IPS-11a (cell line): ENCODE measurements around the gene ATG5.

Source experiments
- H3K4me3 ChIP-seq: one replicate; pipeline ENCODE4 v1.5.1; 2013; ENCODE audit warnings: low read depth, low read length, control low read depth

Gene ATG5

DNA sequence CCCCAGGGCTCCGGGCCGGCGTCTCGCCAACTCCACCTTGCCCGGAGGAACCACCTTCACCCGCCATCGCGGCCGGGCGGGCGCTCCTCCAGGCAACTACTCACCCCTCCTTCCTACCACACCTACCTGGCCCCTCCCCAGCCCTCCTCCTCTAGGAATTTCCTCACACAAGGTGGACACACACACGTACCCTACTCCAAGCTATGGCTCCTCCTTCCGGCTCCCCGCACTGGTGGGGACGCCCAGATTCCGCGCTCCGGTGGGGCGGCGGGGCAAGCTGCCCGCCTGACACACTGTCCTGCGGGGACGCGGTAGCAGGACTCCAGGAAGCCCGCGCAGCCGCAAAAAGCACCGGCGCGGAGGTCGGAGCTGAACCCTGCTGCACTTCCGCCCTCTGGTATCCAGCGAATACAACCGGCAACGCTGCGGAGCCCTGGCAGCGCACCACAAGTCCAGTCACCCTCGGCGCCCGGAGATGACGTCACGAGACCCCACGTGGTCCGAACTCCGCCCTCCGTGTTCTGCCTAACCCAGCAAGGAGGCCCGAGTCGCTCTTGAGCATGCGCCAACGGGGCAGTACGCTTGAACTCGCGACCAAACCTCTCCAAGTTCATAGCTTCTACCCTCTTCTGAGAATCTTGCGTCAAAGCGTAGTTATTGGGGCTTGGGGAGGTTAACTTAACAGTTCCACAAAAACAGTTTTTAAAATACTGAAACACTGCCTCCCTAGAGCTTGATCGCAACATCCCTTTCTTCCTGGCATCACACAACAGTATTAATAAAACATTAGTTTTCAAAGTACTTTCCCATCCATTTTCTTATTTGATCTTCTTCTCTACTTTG, at the start of gene ATG5:
TSS of gene ATG5 (minus strand) at position 425 of the 843 bp plus-strand sequence. CDS start 9,552 bp downstream, outside the sequence.
- peak within 1 kb of the TSS; percentile 93 for H3K4me3 ChIP-seq

DNA sequence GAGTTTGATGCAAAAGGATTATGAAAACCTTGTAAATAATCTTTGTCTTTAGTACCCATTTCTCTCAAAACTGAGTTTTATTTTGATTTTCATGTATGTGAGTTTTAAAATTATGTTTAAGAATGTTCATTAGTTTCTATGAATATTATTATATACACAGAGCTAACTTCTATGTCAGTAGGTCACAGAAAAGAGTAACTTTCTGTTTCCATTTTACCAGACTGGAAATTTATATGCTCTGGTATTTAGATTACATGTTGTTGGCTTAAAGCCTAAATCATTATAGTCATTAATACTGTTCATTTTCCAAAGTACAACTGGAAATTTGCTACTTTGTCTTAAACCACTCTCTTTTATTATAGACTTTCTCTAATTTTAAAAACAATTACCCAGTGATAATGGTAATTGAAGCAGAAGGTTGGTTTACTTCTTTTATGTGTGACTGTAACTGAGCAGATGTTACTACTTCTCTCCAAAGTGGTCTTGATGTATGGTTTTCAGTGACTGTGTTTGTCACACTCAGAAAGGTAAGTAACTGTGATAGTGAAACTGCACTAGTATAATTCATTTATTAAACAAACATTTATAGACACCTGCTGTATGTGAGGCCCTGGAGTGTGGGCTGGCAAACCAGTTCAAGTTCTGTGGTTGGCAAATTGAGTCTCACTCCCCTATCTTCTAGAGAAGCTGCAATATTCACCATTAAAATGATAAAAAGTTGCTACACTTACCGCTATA, 48.1 kb upstream of the ATG5 start:
- no peak overlapping the region for H3K4me3 ChIP-seq

DNA sequence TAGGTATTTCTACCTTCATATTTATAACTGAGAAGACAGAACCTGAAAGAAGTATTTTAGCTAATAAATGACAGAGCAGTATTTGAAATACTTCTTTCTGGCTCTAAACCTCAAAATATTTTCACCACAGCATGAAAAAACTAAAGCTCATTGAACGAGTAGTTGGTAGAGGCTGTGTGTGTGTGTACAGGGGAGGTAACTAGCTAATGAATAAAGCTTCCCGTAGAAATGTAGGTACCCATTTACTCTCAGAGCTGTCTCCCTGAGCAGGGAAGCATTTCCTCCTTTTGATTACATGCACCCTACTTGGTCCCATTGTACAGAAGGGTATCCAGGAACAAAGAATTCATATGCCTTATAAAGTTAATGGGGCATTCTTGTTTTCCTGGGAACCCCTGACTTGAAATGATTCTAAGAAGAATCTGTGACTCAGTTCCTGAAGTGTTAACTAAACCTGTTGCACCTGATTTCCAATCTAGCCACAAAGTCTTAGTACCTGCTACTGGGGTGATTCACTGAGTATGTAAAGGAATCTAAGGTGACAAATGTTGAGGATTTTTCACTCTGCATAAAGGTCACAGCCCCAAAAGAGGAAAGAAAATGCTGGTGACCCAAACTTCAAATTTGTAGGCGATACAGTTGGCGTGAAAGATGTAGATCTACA, 47.4 kb upstream of the ATG5 start:
- no peak overlapping the region for H3K4me3 ChIP-seq

DNA sequence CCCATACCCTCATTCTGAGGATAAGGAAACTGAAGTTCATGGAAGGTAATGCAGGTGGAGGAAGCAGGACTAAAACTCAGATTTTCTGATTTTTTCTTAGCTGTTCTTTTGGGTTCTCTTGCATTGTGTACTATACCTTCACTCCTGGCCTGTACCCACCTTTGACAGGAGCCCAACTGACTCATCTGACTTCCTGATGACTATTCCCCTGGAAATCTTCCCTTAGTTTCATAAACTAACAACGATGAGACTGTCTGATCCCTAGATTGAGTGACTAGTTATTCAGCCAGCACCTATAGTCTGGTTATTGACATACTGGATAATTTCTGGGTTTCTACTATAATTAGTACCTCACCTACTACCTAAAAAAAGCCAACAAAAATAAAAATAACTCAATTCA, 45.1 kb upstream of the ATG5 start:
- H3K4me3 ChIP-seq: no peak overlapping the region

DNA sequence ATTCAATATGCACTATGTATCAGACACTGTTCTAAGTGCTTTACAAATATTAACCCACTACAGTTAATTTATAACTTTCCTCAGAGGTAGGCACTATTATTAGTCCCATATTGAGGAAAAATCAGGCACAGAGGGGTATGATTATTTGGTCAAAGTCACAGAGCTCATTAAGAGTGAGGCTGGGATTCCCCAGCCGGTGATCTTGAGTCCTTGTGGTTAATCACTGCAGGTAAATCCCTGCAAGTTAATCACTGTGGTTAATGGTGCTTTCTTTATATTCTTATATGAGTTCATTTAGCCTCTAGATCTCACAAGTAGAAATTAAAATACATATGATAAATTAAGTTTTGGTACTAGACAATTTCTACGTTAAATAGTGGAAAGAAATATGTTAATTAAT, 44.2 kb upstream of the ATG5 start:
- no peak overlapping the region for H3K4me3 ChIP-seq

DNA sequence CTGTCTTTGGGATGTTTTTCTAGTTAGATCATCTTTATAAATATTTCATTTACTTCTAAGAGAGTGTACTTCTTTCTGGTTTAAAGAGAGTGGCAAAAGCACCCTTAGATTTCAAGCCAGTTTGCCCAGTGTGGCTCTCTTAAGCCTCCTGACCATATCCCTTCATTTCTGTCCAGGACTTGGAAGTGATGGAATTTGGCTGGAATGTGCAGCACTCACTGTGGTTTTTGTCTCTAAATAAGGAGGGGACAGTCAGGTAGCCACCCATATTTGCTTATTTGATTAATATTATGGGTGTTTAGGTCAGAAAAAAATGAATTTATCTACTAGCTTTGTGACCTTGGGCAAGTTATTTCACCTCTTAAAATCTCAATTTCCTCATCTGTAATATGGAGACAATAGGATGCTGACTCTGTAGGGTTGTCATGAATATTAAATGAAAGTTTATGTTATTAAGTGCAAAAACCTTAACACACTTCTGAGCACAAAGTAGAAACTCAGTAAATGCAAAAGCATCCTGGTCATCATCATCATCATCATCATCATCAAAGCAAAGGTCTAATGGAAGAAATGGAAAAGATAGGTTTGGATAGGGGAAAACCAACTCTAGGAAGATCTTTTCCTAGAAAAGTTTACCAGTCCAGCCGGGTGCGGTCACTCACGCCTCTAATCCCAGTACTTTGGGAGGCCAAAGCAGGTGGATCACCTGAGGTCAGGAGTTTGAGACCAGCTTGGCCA, 38.0 kb upstream of the ATG5 start:
- no peak overlapping the region for H3K4me3 ChIP-seq

DNA sequence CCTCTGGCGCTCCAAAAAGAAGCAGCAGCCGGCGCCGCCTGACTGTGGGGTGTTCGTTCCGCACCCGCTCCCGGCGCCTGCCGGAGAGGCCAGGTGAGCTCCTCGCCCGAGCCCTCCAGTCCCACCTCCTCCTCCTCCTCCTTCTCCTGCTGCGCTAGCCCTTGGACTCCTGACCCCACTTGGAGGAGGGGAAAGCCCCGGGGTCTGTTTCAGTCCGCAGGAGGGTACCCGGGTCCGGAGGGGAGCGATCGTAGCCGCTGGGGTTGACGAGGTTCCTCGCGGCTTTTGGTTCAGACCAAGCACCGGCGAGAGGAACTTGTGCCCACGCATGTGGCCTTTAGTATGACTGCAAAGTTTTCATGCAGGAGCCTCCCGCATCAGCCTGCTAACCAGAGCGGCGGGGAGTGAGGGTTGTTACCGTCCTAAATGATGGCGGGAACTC, 35.5 kb upstream of the ATG5 start:
- H3K4me3 ChIP-seq: peak overlapping the region; percentile 68

DNA sequence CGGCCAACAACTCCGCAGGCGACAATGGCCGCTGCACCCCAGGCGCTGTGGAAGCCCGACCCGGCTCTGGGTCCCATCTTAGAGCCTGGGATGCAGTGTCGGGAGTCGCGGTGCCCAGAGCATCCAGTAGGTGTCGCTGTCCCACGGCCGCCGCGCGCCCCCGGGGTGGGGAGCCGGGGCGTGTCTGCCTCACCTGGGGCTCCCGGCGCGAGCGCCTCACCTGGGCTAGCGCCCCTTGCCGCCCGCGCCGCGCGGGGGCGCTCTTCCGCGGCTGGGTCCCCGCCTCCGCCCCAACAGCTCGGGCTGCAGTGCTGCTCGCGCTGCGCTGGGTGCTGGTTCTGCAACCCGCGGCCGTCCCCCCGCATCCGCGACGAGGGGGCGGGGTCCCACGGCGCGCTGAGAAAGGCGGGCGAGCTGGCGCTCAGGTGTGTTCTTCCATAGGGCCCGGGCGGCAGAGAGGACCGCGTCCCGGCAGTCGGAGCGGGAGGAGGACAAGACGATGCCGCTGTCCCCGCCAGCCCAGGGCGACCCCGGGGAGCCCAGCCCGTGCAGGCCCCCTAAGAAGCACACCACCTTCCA, 34.9 kb upstream of the ATG5 start, which contains the start of gene CRYBG1:
TSS of gene CRYBG1 (plus strand) at position 308 of the 579 bp plus-strand sequence. CDS start at position 500, 192 bp downstream.
- H3K4me3 ChIP-seq: peak within 1 kb of the TSS; percentile 68

DNA sequence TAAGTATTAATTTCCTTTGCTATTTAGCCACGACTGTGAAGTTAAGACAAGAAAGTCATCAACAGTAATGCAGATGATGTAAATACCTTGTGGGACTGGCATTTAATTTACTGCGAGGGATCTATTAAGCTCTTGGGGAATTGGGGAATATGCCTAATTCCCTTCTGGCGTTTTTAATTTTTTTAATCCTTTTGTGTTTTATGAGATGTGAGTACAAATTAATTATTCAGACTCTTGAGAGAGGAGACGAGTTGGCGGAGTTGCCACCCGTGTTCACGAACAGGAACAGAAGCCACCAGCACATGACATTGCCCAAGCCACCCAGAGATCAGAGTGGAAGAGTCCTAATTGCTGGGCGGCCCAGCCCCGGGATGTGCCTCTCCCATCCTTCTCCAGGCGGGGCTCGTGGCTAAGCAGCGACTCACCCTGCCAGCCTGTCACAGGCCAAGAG, 34.4 kb upstream of the ATG5 start:
- H3K4me3 ChIP-seq: peak overlapping the region; percentile 39

DNA sequence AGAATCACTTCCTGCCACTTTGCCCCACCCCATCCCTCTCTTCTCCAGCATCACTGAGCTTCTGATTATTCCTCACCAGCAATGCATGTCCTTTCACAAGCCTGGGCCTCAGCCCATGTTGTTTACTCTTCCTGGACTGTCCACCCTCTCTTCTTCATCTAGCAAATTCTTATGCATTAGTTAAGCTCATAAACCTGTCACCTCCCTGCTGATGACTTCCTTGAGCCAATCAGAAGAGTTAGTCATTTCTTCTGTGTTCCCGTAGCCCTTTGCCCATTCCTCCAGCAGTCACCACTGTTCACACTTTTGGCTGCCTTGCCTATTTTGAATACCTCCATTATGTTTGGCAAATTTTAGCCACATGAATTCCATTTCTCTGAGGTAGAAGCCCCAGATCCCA, 30.8 kb upstream of the ATG5 start:
- no peak overlapping the region for H3K4me3 ChIP-seq

DNA sequence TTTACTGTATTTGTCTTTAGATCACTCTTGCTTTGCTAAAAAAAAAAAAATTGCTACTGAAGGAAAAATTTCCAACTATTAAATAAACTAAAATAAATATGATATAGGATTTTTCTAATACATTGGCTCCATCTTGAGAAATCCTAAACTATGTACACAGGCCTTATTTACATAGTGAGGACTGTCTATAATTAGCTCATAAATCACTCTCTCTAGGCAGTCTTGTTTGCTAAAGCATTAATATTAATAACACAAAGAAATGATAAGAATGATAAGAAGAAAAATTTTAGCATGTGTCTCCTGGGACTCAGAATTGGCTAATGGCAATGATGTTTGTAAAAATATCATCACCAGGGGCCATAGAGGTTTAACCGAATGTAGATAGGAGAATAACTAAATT, 21.7 kb upstream of the ATG5 start:
- H3K4me3 ChIP-seq: no peak overlapping the region

DNA sequence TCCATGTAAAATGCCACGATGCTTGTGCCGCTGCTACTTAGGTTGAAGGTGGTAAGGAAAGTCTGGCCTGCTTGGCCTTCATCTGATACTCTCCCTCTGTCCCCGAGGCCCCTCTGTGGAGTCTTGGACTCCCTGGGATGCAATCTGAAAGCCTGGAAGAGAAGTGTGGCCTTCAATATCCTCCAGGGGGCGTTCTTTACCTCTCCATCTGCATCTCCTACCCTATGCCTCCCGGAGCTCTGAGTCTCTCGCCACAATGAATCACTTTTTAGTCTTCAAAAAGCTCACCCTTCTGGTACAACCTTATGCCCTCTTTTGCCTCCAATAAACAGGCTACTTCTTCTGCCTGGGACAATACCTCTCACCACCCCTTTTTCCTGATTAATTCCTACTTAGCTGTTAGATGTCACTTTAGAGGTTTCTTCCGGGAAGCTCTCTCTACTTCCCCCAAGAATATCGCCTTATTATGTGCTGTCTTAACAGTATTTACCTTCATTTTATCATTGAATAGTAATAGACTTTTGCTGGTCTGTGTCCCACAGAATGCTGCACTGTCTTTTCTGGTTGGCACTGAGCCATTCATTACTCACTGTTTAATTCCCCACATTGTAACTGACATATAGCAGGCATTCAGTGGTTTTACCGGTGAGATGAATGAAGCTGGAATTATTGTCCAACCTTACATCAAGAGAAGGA, 13.9 kb upstream of the ATG5 start:
- H3K4me3 ChIP-seq: no peak overlapping the region

DNA sequence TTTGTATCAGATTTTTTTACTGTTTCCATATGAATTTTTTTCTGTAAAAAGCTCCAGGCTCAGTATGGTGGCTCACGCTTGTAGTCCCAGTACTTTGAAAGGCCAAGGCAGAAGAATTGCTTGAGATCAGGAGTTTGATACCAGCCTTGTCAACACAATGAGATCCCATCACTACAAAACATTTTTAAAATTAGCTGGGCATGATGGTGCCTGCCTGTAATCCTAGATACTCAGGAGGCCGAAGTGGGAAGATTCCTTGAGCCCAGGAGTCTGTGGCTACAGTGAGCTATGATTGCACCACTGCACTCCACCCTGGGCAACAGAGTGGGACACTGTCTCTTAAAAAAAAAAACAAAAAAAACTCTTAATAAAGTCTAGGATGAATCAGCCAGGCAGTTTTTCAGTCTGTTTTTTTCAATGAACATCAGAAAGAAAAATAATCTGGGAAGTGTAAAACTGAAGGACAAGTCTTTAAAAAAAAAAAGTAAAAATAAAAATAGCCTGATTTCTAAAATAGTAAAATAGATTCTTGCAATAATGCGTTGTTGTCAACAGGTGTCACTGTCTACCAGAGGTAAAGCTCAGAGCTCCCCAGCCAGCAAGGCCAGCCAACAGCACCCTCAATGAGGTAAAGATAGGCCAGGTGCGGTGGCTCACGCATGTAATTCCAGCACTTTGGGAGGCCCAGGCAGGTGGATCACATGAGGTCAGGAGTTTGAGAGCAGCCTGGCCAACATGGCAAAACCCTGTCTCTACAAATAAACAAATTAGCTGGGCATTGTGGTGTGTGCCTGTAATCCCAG, 9.3 kb upstream of the ATG5 start:
- no peak overlapping the region for H3K4me3 ChIP-seq

DNA sequence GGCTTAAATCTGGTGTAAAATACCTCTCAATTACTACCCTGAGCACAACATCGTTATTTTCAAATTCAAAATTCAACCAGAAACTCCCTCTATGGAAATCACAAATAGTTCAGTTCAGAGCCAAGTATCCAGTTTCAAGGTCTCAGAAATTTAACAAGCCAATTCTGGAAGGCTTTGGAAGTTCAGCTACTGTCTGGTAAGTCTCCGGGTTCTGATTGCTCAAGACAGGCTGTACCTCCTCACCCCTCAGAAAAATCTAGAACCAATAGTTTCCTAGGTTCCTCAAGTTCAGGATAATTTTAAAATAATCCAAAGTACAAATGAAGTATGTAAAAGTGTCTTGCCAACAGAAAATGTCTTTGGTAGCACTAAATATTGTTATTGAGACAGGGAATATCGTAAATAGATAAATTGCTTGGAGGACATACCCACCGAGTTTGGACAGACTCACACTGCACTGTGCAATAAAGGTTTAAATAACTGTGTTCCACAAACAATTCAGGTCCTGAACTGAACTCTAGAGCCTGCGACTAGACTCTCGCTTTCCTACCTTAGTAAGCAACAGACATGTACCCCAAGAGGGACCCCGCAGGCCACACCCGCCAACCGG, 729 bp downstream of the ATG5 start:
- H3K4me3 ChIP-seq: peak overlapping the region; percentile 93

DNA sequence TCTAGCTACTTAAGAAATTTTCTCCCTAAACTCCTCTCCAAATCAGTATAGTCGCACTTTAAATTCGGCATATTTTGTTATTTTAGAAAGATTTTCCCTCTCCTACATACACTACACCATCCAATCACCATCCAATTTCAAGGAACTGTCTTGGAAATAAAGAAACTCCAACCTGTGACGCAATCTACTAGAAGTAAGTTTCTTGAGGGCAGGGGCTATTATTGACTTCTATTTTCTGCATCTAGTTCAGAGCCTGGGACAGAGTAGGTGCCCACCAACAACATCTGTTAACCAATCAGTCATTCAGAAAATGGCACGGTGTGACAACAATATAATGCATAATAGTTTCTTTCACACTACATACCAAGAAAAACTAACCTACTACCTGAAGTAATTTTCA, 3.6 kb downstream of the ATG5 start:
- H3K4me3 ChIP-seq: no peak overlapping the region

DNA sequence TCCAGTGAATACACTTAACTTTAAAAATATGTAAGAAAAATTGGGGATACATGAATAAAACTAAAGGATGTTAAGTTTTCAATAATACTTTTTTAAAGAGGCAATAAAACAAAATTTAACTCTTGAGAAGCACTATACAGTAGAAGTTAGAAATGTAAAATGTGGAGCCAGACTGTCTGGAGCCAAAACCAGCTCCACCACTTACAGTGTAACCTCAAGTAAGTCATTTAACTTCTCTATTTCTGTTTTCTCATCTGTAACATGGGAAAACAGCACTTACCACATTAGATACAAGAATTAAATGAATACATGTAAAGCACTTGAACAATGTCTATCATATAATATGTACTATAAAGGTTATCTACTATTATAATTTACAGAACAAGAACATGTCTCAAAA, 6.7 kb downstream of the ATG5 start:
- H3K4me3 ChIP-seq: no peak overlapping the region

DNA sequence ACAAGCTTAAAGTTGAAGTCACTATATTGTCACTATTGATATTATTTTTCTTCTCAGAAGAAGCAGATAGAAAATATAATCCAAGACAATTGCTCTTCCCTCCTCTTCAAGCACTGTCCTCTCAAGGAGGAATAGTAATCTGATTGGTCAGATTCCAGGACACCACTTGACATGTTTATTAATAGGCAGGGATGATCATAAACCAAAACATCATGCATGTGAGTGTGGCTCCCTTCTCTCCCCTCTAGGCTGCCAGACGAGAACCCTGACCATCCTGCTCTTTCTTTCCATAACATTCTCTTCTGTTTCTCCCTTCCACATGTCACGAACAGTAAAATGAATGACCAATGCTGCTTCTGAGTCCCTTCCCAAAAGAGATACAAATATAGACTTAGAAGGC, 7.5 kb downstream of the ATG5 start:
- no peak overlapping the region for H3K4me3 ChIP-seq

DNA sequence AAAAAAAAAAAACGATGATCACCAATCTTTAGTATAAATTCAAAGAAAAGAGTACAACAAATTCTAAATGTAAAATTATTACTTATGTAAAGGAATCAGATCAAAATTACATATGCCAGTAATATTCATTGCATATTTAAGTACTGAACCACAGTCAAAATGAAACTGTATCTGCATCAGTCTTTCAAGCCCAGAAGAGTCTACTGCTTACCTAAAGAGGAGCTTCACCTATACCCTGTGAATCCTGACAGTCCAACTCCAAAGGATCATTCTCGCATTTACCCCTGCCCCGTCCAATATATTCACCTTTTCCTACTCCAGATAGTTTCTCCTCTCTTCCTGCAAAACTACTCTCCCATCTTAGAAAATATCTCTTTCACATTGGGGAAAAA, 9.2 kb downstream of the ATG5 start:
- no peak overlapping the region for H3K4me3 ChIP-seq
